HG02588 (cell line): ENCODE results near the gene SERTAD1.
"Not testable (repeated sequence)": the region's sequence is repeated elsewhere in the genome, so short reads cannot be mapped to it uniquely, and the experiment has no call there.

Experiments
- ATAC-seq: cut with Tn5 transposase; IDR thresholded peaks from one replicate; pipeline ENCODE4 v1.9.1; 2021; ENCODE audit warnings: mild to moderate bottlenecking, moderate library complexity; ENCODE audit not compliant: unreplicated experiment

SERTAD1 gene

GRCh38 chr19:40452016-40452415 lies 26.2 kb upstream of the SERTAD1 start:
- no peak for ATAC-seq

GRCh38 chr19:40450664-40451063 lies 24.9 kb upstream of the SERTAD1 start:
- no peak for ATAC-seq

- ATAC-seq, result no peak
Observed at GRCh38 chr19:40449506-40449905, 23.7 kb upstream of the SERTAD1 start.

- ATAC-seq, result no peak
Observed at GRCh38 chr19:40446263-40446784, 20.5 kb upstream of the SERTAD1 start.

DNA sequence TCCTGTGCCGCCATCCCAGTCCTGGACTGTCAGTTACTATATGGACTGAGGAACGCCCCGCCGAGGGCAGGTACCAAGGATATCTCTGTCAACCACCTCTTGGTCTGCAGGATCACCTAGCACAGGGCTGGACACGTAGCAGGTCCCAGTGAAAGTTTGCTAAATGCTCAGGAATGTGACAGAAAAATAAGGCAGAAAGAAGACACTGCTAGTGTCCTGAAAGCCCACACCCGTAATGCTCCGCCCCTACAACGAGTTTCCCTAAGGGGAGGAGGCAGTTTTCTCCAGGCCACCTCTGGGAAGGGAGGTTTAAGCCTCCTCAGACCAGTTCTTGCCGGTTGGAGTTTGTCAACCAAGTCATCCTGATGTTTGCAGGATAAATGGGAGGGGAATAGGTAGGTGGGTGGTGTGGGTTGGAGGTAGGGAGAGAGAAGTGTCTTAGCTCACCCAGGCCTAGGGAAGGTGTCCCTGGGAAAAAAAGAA lies 20.0 kb upstream of the SERTAD1 start:
- ATAC-seq, result no peak

GRCh38 chr19:40444825-40445312 lies 19.1 kb upstream of the SERTAD1 start:
- no peak for ATAC-seq

- ATAC-seq, result peak; percentile 65
Observed at GRCh38 chr19:40444000-40444824, 18.4 kb upstream of the SERTAD1 start, which contains the start of gene SERTAD3. TSS of gene SERTAD3 (minus strand) at chr19:40444335. CDS start at chr19:40442080, 2,255 bp downstream.

- peak; percentile 62 for ATAC-seq
Observed at GRCh38 chr19:40443131-40443999, 17.6 kb upstream of the SERTAD1 start.

DNA sequence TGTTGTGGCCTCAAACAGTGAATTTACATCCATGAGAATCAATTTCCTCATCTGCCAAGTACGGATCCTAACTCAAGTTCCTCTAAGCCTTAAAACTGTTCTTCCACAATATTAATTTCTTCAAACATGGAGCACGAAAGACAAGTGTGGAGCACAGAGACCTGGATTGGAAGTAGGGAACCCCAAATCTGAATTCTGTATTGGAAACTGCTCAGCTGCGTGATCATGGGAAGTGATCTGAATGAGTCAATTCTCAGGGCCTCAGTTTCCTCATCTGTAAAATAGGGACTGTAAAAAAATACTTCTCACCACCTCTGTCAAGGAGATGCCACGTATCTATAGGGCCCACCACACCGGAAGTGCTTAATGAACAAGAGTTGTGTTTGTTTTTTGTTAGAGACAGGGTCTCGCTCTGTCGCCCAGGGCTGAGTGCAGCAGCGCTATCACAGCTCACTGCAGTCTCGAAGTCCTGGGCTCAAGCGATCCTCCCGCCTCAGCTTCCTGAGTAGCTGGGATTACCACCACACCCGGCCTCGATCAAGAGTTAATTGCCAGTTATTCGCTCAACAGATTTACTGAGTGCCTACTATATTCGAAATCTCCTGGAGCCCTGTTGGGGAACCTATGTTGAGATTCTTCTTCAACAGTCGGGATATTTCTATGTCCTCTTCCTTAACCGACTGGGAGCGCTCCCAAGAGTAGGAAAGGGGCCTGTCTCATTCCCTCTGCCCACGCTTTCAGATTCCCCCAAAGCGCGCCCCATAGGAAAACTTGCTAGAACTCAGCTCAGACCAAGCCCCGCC lies 16.7 kb upstream of the SERTAD1 start:
- ATAC-seq, result no peak

DNA sequence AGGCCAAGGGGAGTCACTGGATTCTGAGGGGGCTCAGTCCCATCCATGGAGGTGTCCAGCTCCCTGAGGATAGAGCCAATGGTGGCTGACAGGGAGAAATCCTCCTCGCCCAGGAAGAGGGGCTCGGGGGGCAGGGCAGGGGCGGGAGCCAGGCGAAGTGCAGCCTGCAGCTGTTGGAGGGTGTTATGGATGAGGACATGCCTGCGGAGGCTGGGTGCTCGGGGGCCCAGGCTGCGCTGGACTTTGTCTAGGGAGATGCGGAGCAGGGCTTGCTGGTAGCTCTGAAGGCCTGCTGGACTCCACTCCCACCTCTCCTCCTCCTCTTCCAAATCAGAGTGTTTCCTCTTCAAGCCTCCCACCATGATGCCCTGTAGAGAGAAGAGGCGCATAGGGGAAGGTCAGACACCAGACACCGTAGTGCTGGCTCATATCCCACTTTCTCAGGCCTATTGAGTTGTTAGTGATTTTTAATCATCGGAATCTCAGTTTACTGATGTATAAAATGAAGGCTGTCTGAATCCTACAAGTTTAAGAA lies 16.0 kb upstream of the SERTAD1 start:
- ATAC-seq, result no peak

DNA sequence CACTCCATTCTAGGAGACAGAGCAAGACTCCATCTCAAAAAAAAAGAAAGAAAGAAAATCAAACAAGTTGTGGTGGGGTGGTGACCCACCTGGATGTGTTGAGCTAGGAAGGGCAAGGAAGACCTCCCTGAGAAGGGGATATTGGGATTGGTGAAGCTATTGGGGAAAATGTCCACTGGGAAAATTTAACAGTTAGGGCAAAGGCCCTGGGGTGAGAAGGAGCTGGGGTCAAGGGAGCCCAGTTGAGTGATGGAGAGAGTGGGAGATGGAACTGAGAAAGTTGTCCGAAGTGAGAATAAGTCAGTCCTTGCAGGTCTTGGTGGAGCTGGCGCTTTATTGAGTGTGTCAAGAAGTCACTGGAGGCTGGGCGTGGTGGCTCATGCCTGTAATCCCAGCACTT lies 12.5 kb upstream of the SERTAD1 start:
- ATAC-seq, result no peak

DNA sequence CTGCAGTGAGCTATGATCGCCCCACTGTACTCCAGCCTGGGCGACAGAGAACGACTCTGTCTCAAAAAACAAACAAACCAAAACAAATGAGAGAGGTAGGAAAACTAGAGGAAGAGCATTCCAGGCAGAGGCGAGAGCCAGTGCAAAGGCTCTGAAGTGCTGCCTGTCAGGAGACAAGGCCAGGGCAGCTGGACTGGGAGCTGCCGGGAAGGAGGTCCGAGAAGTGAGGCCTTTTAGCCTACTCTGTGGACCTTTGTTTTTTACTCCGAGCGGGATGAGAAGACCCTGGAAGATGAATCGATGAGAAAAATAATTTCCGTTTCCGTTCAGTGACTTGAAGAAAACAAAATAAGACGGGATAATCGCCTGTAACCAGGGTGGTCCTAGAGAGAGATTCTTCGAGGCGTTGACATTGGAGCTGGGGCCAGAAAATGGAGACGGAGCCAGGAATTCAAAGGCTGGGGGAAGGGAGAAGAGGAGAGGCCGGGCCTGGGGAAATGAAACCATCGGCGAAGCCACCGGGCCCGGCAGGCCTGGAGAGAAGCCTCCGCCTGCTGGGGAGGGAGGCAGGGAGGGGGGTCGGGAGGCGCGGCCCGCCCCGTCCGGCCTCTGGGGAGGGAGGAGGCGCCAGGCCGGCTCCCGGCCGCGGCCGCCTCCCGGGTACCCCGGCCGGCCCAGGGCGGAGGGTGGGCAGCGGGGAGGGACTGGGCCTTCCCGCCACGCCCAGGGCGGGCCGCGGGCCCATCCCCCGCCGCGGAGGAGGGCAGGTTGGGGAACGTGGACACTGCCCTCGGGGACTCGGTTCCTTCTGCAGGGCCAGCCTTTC lies 7.8 kb upstream of the SERTAD1 start:
- ATAC-seq, result peak; percentile 55

GRCh38 chr19:40432760-40433159 lies 7.0 kb upstream of the SERTAD1 start:
- ATAC-seq, result not testable (repeated sequence)

DNA sequence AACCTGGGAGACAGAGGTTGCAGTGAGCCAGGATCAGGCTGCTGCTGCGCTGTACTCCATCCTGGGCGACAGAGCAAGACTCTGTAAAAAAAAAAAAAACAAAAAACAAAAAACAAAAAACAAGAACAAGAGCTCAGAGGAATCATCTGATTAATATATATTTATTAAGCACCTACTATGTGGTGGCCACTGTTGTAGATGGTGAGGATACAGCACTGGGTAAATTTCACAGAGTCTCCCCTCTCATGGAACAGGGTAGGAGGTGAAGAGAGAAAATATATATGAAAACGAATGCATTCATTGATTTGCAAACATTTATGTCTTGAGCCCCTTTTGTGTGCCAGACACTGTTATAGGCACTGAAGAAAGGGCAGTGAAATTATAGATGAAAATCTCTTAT lies 5.9 kb upstream of the SERTAD1 start:
- ATAC-seq, result no peak

GRCh38 chr19:40430242-40430641 lies 4.5 kb upstream of the SERTAD1 start:
- ATAC-seq, result not testable (repeated sequence)

GRCh38 chr19:40428197-40428596 lies 2.4 kb upstream of the SERTAD1 start:
- not testable (repeated sequence) for ATAC-seq

DNA sequence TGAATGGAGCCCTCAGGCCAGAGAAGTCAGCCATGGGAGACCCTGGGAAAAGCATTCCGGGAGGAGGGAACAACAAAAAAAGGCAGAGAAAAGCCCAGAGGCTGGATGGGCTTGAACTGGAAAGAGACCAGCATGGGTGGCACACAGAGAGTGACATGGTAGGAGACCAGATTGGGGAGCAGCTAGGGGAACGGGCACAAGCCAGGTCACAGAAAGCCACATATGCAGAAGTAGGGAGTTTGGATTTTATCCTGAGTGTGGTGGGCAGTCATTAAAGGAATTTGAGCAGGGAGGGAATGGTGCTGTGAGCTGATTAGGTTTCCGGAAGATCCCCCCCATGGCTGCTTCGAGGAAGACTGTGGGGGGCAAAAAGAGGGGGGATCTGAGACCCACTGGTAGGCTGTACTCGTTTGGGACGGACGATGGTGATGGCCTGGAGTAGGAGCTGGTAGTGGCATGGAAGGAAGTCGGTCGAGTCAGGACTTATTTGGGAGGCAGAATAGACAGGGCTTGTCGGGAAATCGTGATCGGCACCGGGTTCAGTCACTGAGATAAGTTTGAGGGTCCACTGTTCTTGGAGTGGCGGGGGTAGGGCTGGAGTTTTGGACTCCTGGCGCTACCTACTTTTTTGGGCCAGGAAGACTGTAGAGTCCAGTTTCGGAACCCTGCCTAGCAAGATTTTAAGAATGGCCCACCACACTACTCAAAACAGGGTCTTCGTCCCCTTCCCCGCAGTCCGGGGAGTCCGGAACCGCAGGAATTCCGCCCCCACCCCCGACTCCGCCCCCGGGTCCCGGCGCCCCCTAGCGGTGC lies 949 bp downstream of the SERTAD1 start:
- no peak for ATAC-seq

DNA sequence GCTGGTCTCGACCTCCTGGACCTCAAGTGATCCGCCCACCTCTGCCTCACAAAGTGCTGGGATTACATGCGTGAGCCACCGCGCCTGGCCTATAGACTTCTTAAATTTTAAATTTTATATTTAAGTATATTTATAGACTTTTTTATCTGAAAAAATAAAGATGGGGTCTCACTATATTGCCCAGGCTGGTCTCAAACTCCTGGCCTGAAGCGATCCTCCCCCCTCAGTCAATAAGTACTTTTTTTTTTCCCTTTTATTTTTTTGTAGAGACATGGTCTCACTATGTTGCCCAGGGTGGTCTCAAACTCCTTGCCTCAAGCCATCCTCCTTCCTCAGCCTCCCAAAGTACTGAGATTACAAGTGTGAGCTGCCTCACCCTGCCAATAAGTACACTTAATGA lies 1.9 kb downstream of the SERTAD1 start:
- ATAC-seq, result no peak
